Endodermal cell (in vitro differentiated cells): ENCODE measurements around the gene PCDH18. TPM values are rescaled to one million over a fixed set of nuclear protein-coding genes. Genes with fewer than 3 reads are reported as not detected.

Experiments used
- DNase-seq: peaks from one replicate; pipeline ENCODE4 v3.0.0-alpha.2; 2017
- H3K27ac ChIP-seq: 2 replicates; pipeline ENCODE4 v1.5.1; 2013; ENCODE audit warnings: mild to moderate bottlenecking, low read depth, low read length, moderate library complexity
- H3K27me3 ChIP-seq: 2 replicates; pipeline ENCODE4 v1.6.1; 2013; ENCODE audit warnings: mild to moderate bottlenecking, low read length, moderate library complexity; ENCODE audit not compliant: insufficient read depth, control insufficient read depth, poor library complexity, severe bottlenecking
- H3K36me3 ChIP-seq: 2 replicates; pipeline ENCODE4 v1.7.0; 2013; ENCODE audit warnings: mild to moderate bottlenecking, low read length, moderate library complexity; ENCODE audit not compliant: control insufficient read depth, insufficient read depth
- H3K4me1 ChIP-seq: one replicate; pipeline ENCODE4 v1.7.0; 2013; ENCODE audit warnings: low read length; ENCODE audit not compliant: control insufficient read depth, insufficient read depth
- H3K4me3 ChIP-seq: 2 replicates; pipeline ENCODE4 v1.5.1; 2013; ENCODE audit warnings: mild to moderate bottlenecking, low read length, moderate library complexity
- H3K9ac ChIP-seq: 2 replicates; pipeline ENCODE4 v1.6.1; 2013; ENCODE audit warnings: mild to moderate bottlenecking, low read length, moderate library complexity; ENCODE audit not compliant: poor library complexity, severe bottlenecking; ENCODE audit errors: extremely low read depth
- H3K9me3 ChIP-seq: 2 replicates; pipeline ENCODE4 v1.6.1; 2013; ENCODE audit warnings: mild to moderate bottlenecking, low read length, moderate library complexity; ENCODE audit not compliant: control insufficient read depth
- H3K27ac Mint-ChIP-seq: 2 replicates; pipeline ENCODE4 v1.8.0; 2020; ENCODE audit warnings: mixed read lengths
- H3K27me3 Mint-ChIP-seq: 2 replicates; pipeline ENCODE4 v1.8.0; 2021; ENCODE audit warnings: mild to moderate bottlenecking, mixed read lengths; ENCODE audit not compliant: insufficient read depth
- H3K36me3 Mint-ChIP-seq: 2 replicates; pipeline ENCODE4 v1.8.0; 2020; ENCODE audit warnings: low read depth, mixed read lengths
- H3K4me1 Mint-ChIP-seq: 2 replicates; pipeline ENCODE4 v1.8.0; 2020; ENCODE audit warnings: mixed read lengths
- H3K4me3 Mint-ChIP-seq: 2 replicates; pipeline ENCODE4 v1.8.0; 2020; ENCODE audit warnings: mild to moderate bottlenecking, moderate library complexity, mixed read lengths
- H3K9me3 Mint-ChIP-seq: 2 replicates; pipeline ENCODE4 v1.8.0; 2020; ENCODE audit warnings: mild to moderate bottlenecking, mixed read lengths
- CTCF ChIP-seq: fragments of 200-600 bp; sonication (generic); conservative IDR thresholded peaks from 2 replicates; pipeline ENCODE4 v1.5.0; 2021; ENCODE audit warnings: antibody characterized with exemption, mild to moderate bottlenecking
- WGBS, 2 experiments: methylation state at CpG; one replicate each; pipeline versions ENCODE4 v1.1.5 to v1.1.7; 2013; ENCODE audit warnings: missing lambda C conversion rate in 2 of 2, mixed read lengths in 1 of 2; ENCODE audit not compliant: insufficient coverage in 1 of 2, insufficient read length in 1 of 2; 5-methylcytosine and 5-hydroxymethylcytosine counted together
- total RNA-seq, 2 donors: library from RNA; stranded (reverse); fragmentation: NEBNext Ultra II Directional in 1 of 2; extraction: Animal tissue kit (Norgen Biotek cat#: 25700) in 1 of 2; gene quantifications; 2 replicates in 1 of 2; 3 replicates in 1 of 2; pipeline ENCODE4 v1.2.1, GENCODE V29; 2021

Gene PCDH18
- total RNA-seq, 2 donors from 2014 or later: 8.1 to 9.2 TPM

DNA sequence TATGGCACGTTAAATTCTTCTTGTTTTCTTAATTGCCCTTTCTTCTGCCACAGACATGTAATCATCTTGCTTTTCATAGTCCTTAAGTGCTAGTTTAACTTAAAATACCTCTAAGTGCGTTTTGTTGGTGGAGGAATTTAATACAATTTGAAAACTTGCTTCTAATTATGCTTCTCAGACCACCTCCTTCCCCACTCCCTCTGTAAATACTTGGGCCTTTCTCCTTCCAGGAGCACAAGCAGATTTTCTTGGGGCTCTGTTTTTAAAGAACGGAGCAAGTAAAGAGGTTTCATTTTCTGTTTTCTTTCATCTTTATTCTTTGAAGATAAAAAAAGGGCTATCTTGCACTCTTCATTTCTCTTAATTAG, 559 bp upstream of the PCDH18 start:
- H3K27me3 ChIP-seq: peaks cover 4% of the 10 kb centered on the region
- peaks cover 2% of the 10 kb centered on the region for H3K9me3 Mint-ChIP-seq
- peak overlapping the region; percentile 86 for H3K4me3 ChIP-seq
- peak overlapping the region; percentile 86 for H3K27ac ChIP-seq
- WGBS, 2 experiments: 0 to 4% methylated on average over 1 to 2 of the region's 3 CpGs
- H3K4me3 Mint-ChIP-seq: no peak overlapping the region
- no peaks in the 10 kb centered on the region for H3K27me3 Mint-ChIP-seq
- no peak overlapping the region for H3K27ac Mint-ChIP-seq
- H3K36me3 ChIP-seq: no peaks in the 10 kb centered on the region
- H3K36me3 Mint-ChIP-seq: peaks cover 9% of the 10 kb centered on the region
- no peak for DNase-seq
- H3K4me1 ChIP-seq: peaks cover 7% of the 10 kb centered on the region
- H3K9ac ChIP-seq: peak overlapping the region; percentile 56
- TF ChIP-seq CTCF: no peak
- no peaks in the 10 kb centered on the region for H3K9me3 ChIP-seq
- peaks cover 24% of the 10 kb centered on the region for H3K4me1 Mint-ChIP-seq

- peak; percentile 50 for DNase-seq
- peaks cover 12% of the 10 kb centered on the region for H3K36me3 Mint-ChIP-seq
- H3K4me3 Mint-ChIP-seq: no peak overlapping the region
- Histone ChIP-seq H3K9ac (peak overlapping the region; percentile 56), H3K27me3 (peaks cover 4% of the 10 kb centered on the region), H3K36me3 (no peaks in the 10 kb centered on the region), H3K27ac (peak overlapping the region; percentile 86), H3K4me3 (peak overlapping the region; percentile 86), H3K9me3 (no peaks in the 10 kb centered on the region), H3K4me1 (peaks cover 7% of the 10 kb centered on the region)
- peaks cover 18% of the 10 kb centered on the region for H3K4me1 Mint-ChIP-seq
- WGBS, 2 experiments: 12% methylated on average over 5 to 13 of the region's 13 CpGs
- H3K27ac Mint-ChIP-seq: no peak overlapping the region
- H3K27me3 Mint-ChIP-seq: no peaks in the 10 kb centered on the region
- peak; percentile 59 for TF ChIP-seq CTCF
- no peaks in the 10 kb centered on the region for H3K9me3 Mint-ChIP-seq
Measured at GRCh38 chr4:137531168-137531985, 917 bp downstream of the PCDH18 start.

DNA sequence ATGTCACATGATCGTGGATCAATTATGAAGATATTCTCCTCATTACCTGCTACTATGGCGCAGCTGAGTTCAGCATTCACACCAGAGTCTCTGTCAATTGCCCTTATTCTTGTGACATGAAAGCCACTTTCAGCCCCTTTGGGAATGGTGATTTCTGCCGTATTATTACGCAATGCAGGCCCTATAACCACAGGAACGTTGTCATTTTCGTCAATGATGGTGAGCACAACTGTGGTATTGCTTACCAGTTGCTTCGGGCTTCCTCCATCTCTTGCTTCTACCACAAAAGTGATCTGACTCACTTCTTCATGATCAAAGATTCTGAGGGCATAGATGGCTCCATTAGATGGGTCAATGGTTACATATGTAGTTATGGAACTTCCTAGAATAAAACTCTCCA, 2.1 kb downstream of the PCDH18 start:
- Histone ChIP-seq H3K4me3 (peak overlapping the region; percentile 86), H3K27me3 (peaks cover 4% of the 10 kb centered on the region), H3K27ac (no peak overlapping the region), H3K9ac (no peak overlapping the region), H3K9me3 (no peaks in the 10 kb centered on the region), H3K4me1 (peaks cover 7% of the 10 kb centered on the region), H3K36me3 (no peaks in the 10 kb centered on the region)
- TF ChIP-seq CTCF: no peak
- 73 to 88% methylated on average over 4 to 7 of the region's 7 CpGs for WGBS, 2 experiments
- Mint-ChIP-seq H3K27me3 (no peaks in the 10 kb centered on the region), H3K36me3 (peaks cover 12% of the 10 kb centered on the region), H3K4me3 (peak overlapping the region; percentile 28), H3K9me3 (no peaks in the 10 kb centered on the region), H3K27ac (no peak overlapping the region), H3K4me1 (peaks cover 15% of the 10 kb centered on the region)
- DNase-seq: no peak
